ENCODE measurements around the gene IFNK.

DNA sequence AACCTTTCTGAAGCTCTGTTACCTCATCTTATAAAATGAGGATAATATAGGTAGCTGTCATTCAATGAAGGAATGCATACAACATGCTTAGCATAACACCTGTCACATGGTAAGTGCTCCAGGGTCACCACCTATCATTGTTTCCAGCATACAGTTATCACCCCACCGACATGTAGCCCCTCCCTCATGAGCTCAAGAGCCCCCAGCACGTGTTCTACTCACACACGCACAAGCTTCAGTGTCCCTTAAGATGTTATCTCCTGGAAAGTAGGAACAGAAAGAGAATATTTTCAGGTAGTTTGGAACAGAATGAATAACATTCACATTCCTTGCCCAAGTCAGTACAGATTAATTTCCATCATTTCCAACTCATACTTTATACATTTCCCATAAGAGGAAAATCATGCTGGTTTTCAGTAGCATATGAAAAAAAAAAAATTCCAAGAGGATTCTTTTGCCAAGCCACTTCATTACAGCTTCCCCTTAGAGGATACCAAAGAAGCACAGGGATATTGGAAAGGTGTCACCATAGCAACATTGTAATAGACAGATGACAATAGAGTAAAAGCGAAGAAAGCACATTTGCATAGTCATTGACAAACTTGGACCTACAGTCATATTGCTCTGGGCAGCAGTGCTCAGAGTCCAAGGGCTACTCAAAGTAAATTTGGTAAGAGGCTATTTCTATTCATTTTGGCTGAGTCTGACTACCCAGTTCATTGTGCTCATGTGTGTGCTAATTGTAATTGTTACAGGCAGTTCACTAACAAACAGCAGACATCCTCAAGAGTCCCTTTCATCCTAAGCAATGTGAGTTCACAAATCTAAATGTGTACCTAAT lies 7.0 kb downstream of the IFNK start:
- TF ChIP-seq, protein P1, sequence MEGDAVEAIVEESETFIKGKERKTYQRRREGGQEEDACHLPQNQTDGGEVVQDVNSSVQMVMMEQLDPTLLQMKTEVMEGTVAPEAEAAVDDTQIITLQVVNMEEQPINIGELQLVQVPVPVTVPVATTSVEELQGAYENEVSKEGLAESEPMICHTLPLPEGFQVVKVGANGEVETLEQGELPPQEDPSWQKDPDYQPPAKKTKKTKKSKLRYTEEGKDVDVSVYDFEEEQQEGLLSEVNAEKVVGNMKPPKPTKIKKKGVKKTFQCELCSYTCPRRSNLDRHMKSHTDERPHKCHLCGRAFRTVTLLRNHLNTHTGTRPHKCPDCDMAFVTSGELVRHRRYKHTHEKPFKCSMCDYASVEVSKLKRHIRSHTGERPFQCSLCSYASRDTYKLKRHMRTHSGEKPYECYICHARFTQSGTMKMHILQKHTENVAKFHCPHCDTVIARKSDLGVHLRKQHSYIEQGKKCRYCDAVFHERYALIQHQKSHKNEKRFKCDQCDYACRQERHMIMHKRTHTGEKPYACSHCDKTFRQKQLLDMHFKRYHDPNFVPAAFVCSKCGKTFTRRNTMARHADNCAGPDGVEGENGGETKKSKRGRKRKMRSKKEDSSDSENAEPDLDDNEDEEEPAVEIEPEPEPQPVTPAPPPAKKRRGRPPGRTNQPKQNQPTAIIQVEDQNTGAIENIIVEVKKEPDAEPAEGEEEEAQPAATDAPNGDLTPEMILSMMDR (IDR thresholded peaks at IDR 0.05; ENCODE audit: insufficient read depth, low read length, poor library complexity, severe bottlenecking): no peak
- no peak for TF ChIP-seq EZH2phosphoT487 (conservative IDR thresholded peaks at IDR 0.05; ENCODE audit: low read length)

Data from SU-DHL-6 (cell line).